IMR-90 (cell line): ENCODE data around the gene KLHL28. TPM values are rescaled to one million over a fixed set of nuclear protein-coding genes. Genes with fewer than 3 reads are reported as not detected.

Experiments used
- ATAC-seq: fragments of 200-7000 bp; cut with Tn5 transposase; 2 replicates; pipeline ENCODE4 v1.9.1; 2020; ENCODE audit warnings: low read depth, mild to moderate bottlenecking, moderate library complexity
- BruUV-seq: library from RNA; stranded (reverse); fragments of 400-500 nt; replicated peaks from 2 replicates; lab custom pipeline; 2021; lab: Mats Ljungman, UMichigan
- CTCF ChIA-PET: fragments of 300-600 bp; formaldehyde crosslinking; extraction: SDS; loops from one replicate; lab custom pipeline; 2021; ENCODE audit warnings: antibody characterized with exemption; lab: Yijun Ruan, JAX
- POLR2A ChIA-PET: fragments of 300-600 bp; sonication (Branson Sonifier 250); formaldehyde crosslinking; loops from one replicate; lab custom pipeline; 2022; ENCODE audit warnings: antibody characterized with exemption; ENCODE audit not compliant: unreplicated experiment; lab: Charles Lee
- DNase-seq: peaks from one replicate; pipeline ENCODE4 v3.0.0; 2013
- H2AFZ ChIP-seq: replicated peaks from 2 replicates; pipeline ENCODE3; 2013; ENCODE audit warnings: low read length, mild to moderate bottlenecking; ENCODE audit not compliant: poor library complexity
- H2AK5ac ChIP-seq: 2 replicates; pipeline ENCODE4 v1.6.1; 2013; ENCODE audit warnings: low read depth, low read length, inconsistent platforms
- H2AK9ac ChIP-seq: replicated peaks from 2 replicates; pipeline ENCODE3; 2013; ENCODE audit warnings: mild to moderate bottlenecking, low read depth, low read length, moderate library complexity; ENCODE audit not compliant: poor library complexity
- H2BK120ac ChIP-seq: 2 replicates; pipeline ENCODE4 v1.6.1; 2013; ENCODE audit warnings: low read depth, low read length, inconsistent platforms
- H2BK15ac ChIP-seq: 3 replicates; pipeline ENCODE4 v1.6.1; 2013; ENCODE audit warnings: low read depth, low read length, inconsistent platforms
- H2BK20ac ChIP-seq: 2 replicates; pipeline ENCODE4 v1.6.1; 2013; ENCODE audit warnings: low read depth, mild to moderate bottlenecking, inconsistent platforms, low read length, moderate library complexity
- H2BK5ac ChIP-seq: 2 replicates; pipeline ENCODE4 v1.6.1; 2013; ENCODE audit warnings: mild to moderate bottlenecking, low read depth, low read length, inconsistent platforms; ENCODE audit not compliant: poor library complexity, severe bottlenecking
- H3K14ac ChIP-seq: replicated peaks from 2 replicates; pipeline ENCODE4 v1.6.1; 2013; ENCODE audit warnings: low read depth, low read length, inconsistent platforms
- H3K18ac ChIP-seq: 2 replicates; pipeline ENCODE4 v1.6.1; 2013; ENCODE audit warnings: low read depth, low read length, control low read depth
- H3K23ac ChIP-seq: 2 replicates; pipeline ENCODE4 v1.6.1; 2013; ENCODE audit warnings: low read depth, low read length, inconsistent platforms
- H3K27ac ChIP-seq: 2 replicates; pipeline ENCODE4 v1.5.1; 2013; ENCODE audit warnings: mild to moderate bottlenecking, control low read depth, low read length; ENCODE audit not compliant: insufficient read depth
- H3K27me3 ChIP-seq: 2 replicates; pipeline ENCODE4 v1.6.1; 2013; ENCODE audit warnings: low read length; ENCODE audit not compliant: control insufficient read depth, insufficient read depth
- H3K36me3 ChIP-seq: 2 replicates; pipeline ENCODE4 v1.6.1; 2013; ENCODE audit warnings: low read length, mixed read lengths; ENCODE audit not compliant: control insufficient read depth, insufficient read depth
- H3K4ac ChIP-seq: 2 replicates; pipeline ENCODE4 v1.6.1; 2013; ENCODE audit warnings: low read depth, low read length, inconsistent platforms
- H3K4me1 ChIP-seq: 2 replicates; pipeline ENCODE4 v1.6.1; 2013; ENCODE audit warnings: low read length, mixed read lengths; ENCODE audit not compliant: control insufficient read depth, insufficient read depth
- H3K4me2 ChIP-seq: 2 replicates; pipeline ENCODE4 v1.6.1; 2013; ENCODE audit warnings: low read depth, mild to moderate bottlenecking, control low read depth, low read length, moderate library complexity
- H3K4me3 ChIP-seq: 2 replicates; pipeline ENCODE4 v1.5.1; 2013; ENCODE audit warnings: low read depth, mild to moderate bottlenecking, control low read depth, low read length, moderate library complexity; ENCODE audit not compliant: insufficient read depth
- H3K56ac ChIP-seq: 2 replicates; pipeline ENCODE4 v1.6.1; 2013; ENCODE audit warnings: low read length, inconsistent platforms; ENCODE audit not compliant: insufficient read depth; ENCODE audit errors: extremely low read depth
- H3K79me1 ChIP-seq, 2 experiments: 2 replicates each; pipeline ENCODE4 v1.6.1; 2013; ENCODE audit warnings: low read length in 2 of 2, inconsistent platforms in 1 of 2, low read depth in 1 of 2
- H3K9ac ChIP-seq: 2 replicates; pipeline ENCODE4 v1.6.1; 2013; ENCODE audit warnings: low read depth, low read length, control low read depth
- H3K9me1 ChIP-seq: 2 replicates; pipeline ENCODE4 v1.6.1; 2013; ENCODE audit warnings: low read length, inconsistent platforms; ENCODE audit not compliant: insufficient read depth
- H3K9me3 ChIP-seq: 2 replicates; pipeline ENCODE4 v1.6.1; 2013; ENCODE audit warnings: low read length; ENCODE audit not compliant: control insufficient read depth, insufficient read depth
- H4K20me1 ChIP-seq: 2 replicates; pipeline ENCODE4 v1.6.1; 2013; ENCODE audit warnings: low read length, inconsistent platforms; ENCODE audit not compliant: insufficient read depth
- H4K5ac ChIP-seq: 2 replicates; pipeline ENCODE4 v1.6.1; 2013; ENCODE audit warnings: mild to moderate bottlenecking, low read depth, low read length, control low read depth
- H4K8ac ChIP-seq, 2 experiments: 2 replicates each; pipeline ENCODE4 v1.6.1; 2013; ENCODE audit warnings: low read depth in 2 of 2, low read length in 2 of 2, control low read depth in 1 of 2, inconsistent platforms in 1 of 2
- H4K91ac ChIP-seq: 2 replicates; pipeline ENCODE4 v1.6.1; 2013; ENCODE audit warnings: low read depth, low read length, inconsistent platforms; ENCODE audit not compliant: insufficient read depth
- BHLHE40 ChIP-seq: fragments of 150-350 bp; IDR thresholded peaks from 2 replicates; pipeline ENCODE4 v1.6.1; 2016; ENCODE audit warnings: mild to moderate bottlenecking, low read depth, low read length
- FOS ChIP-seq: fragments of 150-350 bp; IDR thresholded peaks from 2 replicates; pipeline ENCODE4 v1.6.1; 2016; ENCODE audit warnings: low read depth, low read length
- MAFK ChIP-seq: IDR thresholded peaks from 2 replicates; pipeline ENCODE4 v1.6.1; 2012; ENCODE audit warnings: low read depth, low read length, improper control_type of control experiment
- POLR2A ChIP-seq: IDR thresholded peaks from 2 replicates; pipeline ENCODE4 v1.6.1; 2012; ENCODE audit warnings: mild to moderate bottlenecking, low read depth, low read length
- WGBS, 2 experiments: methylation state at CpG; one replicate each; pipeline versions ENCODE4 v1.1.5 to v1.1.7; 2013; ENCODE audit warnings: missing lambda C conversion rate in 2 of 2; ENCODE audit not compliant: insufficient read length in 1 of 2; ENCODE audit errors: extremely low coverage in 2 of 2; 5-methylcytosine and 5-hydroxymethylcytosine counted together
- dilution Hi-C: fragments of 300-500 bp; cut with HindIII; formaldehyde crosslinking; loops from one replicate; pipeline ENCODE4 v1.14.3; 2018; ENCODE audit warnings: low sequenced_read_pairs; ENCODE audit not compliant: unreplicated experiment
- in situ Hi-C: fragments of 300-500 bp; cut with MboI; formaldehyde crosslinking; loops from 3 replicates; pipeline ENCODE4 v1.14.3; 2019; ENCODE audit warnings: low sequenced_read_pairs, inconsistent platforms, mixed read lengths
- intact Hi-C: fragments of 100-400 bp; cut with micrococcal nuclease; formaldehyde crosslinking; loops from 2 replicates; pipeline ENCODE4 v1.10.0; 2022
- polyA plus RNA-seq, 3 experiments: library from polyadenylated mRNA; depleted of rRNA; stranded (reverse); fragments of >200 nt; gene quantifications; 2 replicates each; pipeline ENCODE4 v1.2.3, GENCODE V29; 2012; ENCODE audit warnings: low replicate concordance in 1 of 3
- total RNA-seq: library from RNA; depleted of rRNA; stranded (reverse); fragments of >200 nt; gene quantifications from 2 replicates; pipeline ENCODE4 v1.2.3, GENCODE V29; 2012

KLHL28 gene
- total and polyA plus RNA-seq, 2 of the 4 experiments (the other 2 are of a cell fraction): 2.9 to 7.7 TPM

- peaks cover 11 to 35% of the 10 kb centered on the region in 2 experiments for H3K79me1 ChIP-seq
- H3K4ac ChIP-seq: no peak overlapping the region
- no peak overlapping the region for H2BK5ac ChIP-seq
- no peak overlapping the region for H3K4me3 ChIP-seq
- no peaks in the 10 kb centered on the region for H3K27me3 ChIP-seq
- no peak overlapping the region for H3K18ac ChIP-seq
- no peak overlapping the region for H3K27ac ChIP-seq
- no peak overlapping the region for H2BK120ac ChIP-seq
- no peak overlapping the region for H3K9ac ChIP-seq
- H3K4me1 ChIP-seq: no peaks in the 10 kb centered on the region; the same call in 1 of the 2 replicates
- peaks cover 4% of the 10 kb centered on the region for H3K9me3 ChIP-seq
- ATAC-seq: no peak
- dilution Hi-C loops (no loop called here), intact Hi-C loops (no loop called here), in situ Hi-C loops (no loop called here)
- 0 out of 2 replicates have a peak, but pooled peaks cover 2% of the 10 kb centered on the region for H3K9me1 ChIP-seq
- H2BK20ac ChIP-seq: no peak overlapping the region
- H3K4me2 ChIP-seq: no peak overlapping the region
- CTCF ChIA-PET: interaction anchor here (0.6 kb wide), 1 partner anchor 98 kb away, joined by 3 read pairs; no protein-coding TSS in a partner anchor
- 100% methylated on average over 1 of the region's 2 CpGs; no CpG with 5 or more reads in 1 of the 2 experiments for WGBS, 2 experiments
- POLR2A ChIA-PET: no interaction called here
- no peak overlapping the region for H2BK15ac ChIP-seq
- no peak overlapping the region for H2AK5ac ChIP-seq
- no peak overlapping the region for H4K8ac ChIP-seq
- no peak overlapping the region for H3K23ac ChIP-seq
- BruUV-seq: no TSS peak
- H4K91ac ChIP-seq: no peak overlapping the region
- H3K36me3 ChIP-seq: peaks cover 4% of the 10 kb centered on the region; the same call in 1 of the 2 replicates
- no peak overlapping the region for H4K5ac ChIP-seq
- H2AK9ac ChIP-seq: no peak overlapping the region
- H3K14ac ChIP-seq: no peak overlapping the region
- H4K20me1 ChIP-seq: peaks cover 9% of the 10 kb centered on the region; the same call in 1 of the 2 replicates
- no peak for DNase-seq
- H2AFZ ChIP-seq: no peak overlapping the region
- TF ChIP-seq BHLHE40 (no peak), MAFK (no peak), POLR2A (no peak), FOS (no peak)
- H3K56ac ChIP-seq: no peak overlapping the region
Measured at GRCh38 chr14:44951051-44951450, 10.7 kb downstream of the KLHL28 start.
